K562 treated with DMSO at 1 percent for 4 hours (cell line): ENCODE data around the gene MET. TPM values are rescaled to one million over a fixed set of nuclear protein-coding genes. Genes with fewer than 3 reads are reported as not detected.

Source experiments
- total RNA-seq: library from RNA; unstranded; fragments of 300-600 nt; gene quantifications from 2 replicates; pipeline ENCODE4 v1.2.3, GENCODE V29; 2022; ENCODE audit not compliant: insufficient read depth

MET gene
- 1.7 and 2.4 TPM in 2 replicates for total RNA-seq

GRCh38 chr7:116671681-116672595 lies at the start of gene MET:
MET (plus strand) TSS chr7:116672196; CDS start chr7:116699085, 26,889 bp downstream.

Other genes starting within 250 kb of the MET start
- 10.3 and 15.6 TPM in 2 replicates for gene CAV2, start 172.5 kb upstream of the MET start, total RNA-seq
- not detected in 2 replicates for gene CAV1, start 147.2 kb upstream of the MET start, total RNA-seq
- 48.7 and 59.2 TPM in 2 replicates for gene CAPZA2, start 190.4 kb downstream of the MET start, total RNA-seq